Liver (tissue), 9 donors: ENCODE measurements around the gene BIN2. TPM values are rescaled to one million over a fixed set of nuclear protein-coding genes. Genes with fewer than 3 reads are reported as not detected.

Experiments used
- DNase-seq: peaks from one replicate; pipeline ENCODE4 v3.0.0-alpha.2; 2017; ENCODE audit warnings: low spot score
- H3K27ac ChIP-seq, 2 donors: one replicate each; pipeline ENCODE4 v1.7.0; 2013; ENCODE audit warnings: inconsistent platforms in 2 of 2, low read length in 2 of 2, control low read depth in 1 of 2, low read depth in 1 of 2, mild to moderate bottlenecking in 1 of 2
- H3K27me3 ChIP-seq, 4 donors: one replicate each; pipeline versions ENCODE4 v1.6.1 to v1.7.0; 2013; ENCODE audit warnings: low read length in 3 of 4, inconsistent platforms in 1 of 4, mild to moderate bottlenecking in 1 of 4, moderate library complexity in 1 of 4; ENCODE audit not compliant: control insufficient read depth in 4 of 4, insufficient read depth in 4 of 4
- H3K36me3 ChIP-seq, 4 donors: one replicate each; pipeline versions ENCODE4 v1.6.1 to v1.7.0; 2013; ENCODE audit warnings: low read length in 3 of 4, mild to moderate bottlenecking in 3 of 4, low read depth in 1 of 4, moderate library complexity in 1 of 4; ENCODE audit not compliant: control insufficient read depth in 4 of 4, insufficient read depth in 3 of 4
- H3K4me1 ChIP-seq, 4 donors: one replicate each; pipeline versions ENCODE4 v1.6.1 to v1.7.0; 2013; ENCODE audit warnings: low read length in 3 of 4, mild to moderate bottlenecking in 3 of 4, moderate library complexity in 1 of 4; ENCODE audit not compliant: control insufficient read depth in 4 of 4, insufficient read depth in 4 of 4
- H3K4me3 ChIP-seq, 3 donors: one replicate each; pipeline versions ENCODE4 v1.6.1 to v1.7.0; 2013; ENCODE audit warnings: low read length in 3 of 3, control low read depth in 1 of 3, low read depth in 1 of 3, mild to moderate bottlenecking in 1 of 3
- H3K9ac ChIP-seq, 2 donors: one replicate each; pipeline ENCODE4 v1.7.0; 2013; ENCODE audit warnings: low read length in 2 of 2, mild to moderate bottlenecking in 2 of 2, moderate library complexity in 2 of 2, control low read depth in 1 of 2, low read depth in 1 of 2
- H3K9me3 ChIP-seq, 4 donors: one replicate each; pipeline versions ENCODE4 v1.6.1 to v1.7.0; 2013; ENCODE audit warnings: low read length in 3 of 4; ENCODE audit not compliant: control insufficient read depth in 4 of 4
- EGR1 ChIP-seq, 2 donors: IDR thresholded peaks; 2 replicates each; pipeline ENCODE4 v1.6.1; 2016 to 2018; ENCODE audit warnings: antibody characterized with exemption in 2 of 2, low read depth in 2 of 2
- FOXA1 ChIP-seq: IDR thresholded peaks from 2 replicates; pipeline ENCODE4 v1.6.1; 2016; ENCODE audit warnings: antibody characterized with exemption
- FOXA2 ChIP-seq: IDR thresholded peaks from 2 replicates; pipeline ENCODE4 v1.6.1; 2016; ENCODE audit warnings: antibody characterized with exemption
- HNF4A ChIP-seq, 2 donors: conservative IDR thresholded peaks; 2 replicates each; pipeline ENCODE4 v1.6.1; 2016; ENCODE audit warnings: antibody characterized with exemption in 2 of 2, mild to moderate bottlenecking in 2 of 2
- HNF4G ChIP-seq: IDR thresholded peaks from 2 replicates; pipeline ENCODE4 v1.6.1; 2016; ENCODE audit warnings: antibody characterized with exemption
- JUND ChIP-seq, 2 donors: IDR thresholded peaks; 2 replicates each; pipeline ENCODE4 v1.6.1; 2016; ENCODE audit warnings: antibody characterized with exemption in 2 of 2
- NR2F2 ChIP-seq: IDR thresholded peaks from 2 replicates; pipeline ENCODE4 v1.6.1; 2016; ENCODE audit warnings: antibody characterized with exemption
- RAD21 ChIP-seq, 2 donors: IDR thresholded peaks; 2 replicates each; pipeline ENCODE4 v1.6.1; 2016; ENCODE audit warnings: antibody characterized with exemption in 2 of 2, mild to moderate bottlenecking in 2 of 2
- SP1 ChIP-seq: IDR thresholded peaks from 2 replicates; pipeline ENCODE4 v1.6.1; 2018; ENCODE audit warnings: antibody characterized with exemption, mild to moderate bottlenecking
- YY1 ChIP-seq: IDR thresholded peaks from 2 replicates; pipeline ENCODE4 v1.6.1; 2016; ENCODE audit warnings: antibody characterized with exemption, mild to moderate bottlenecking
- WGBS: extraction: QIAGEN DNeasy Blood & Tissue Kit; methylation state at CpG from one replicate; pipeline ENCODE4 v1.1.7; 2013; 5-methylcytosine and 5-hydroxymethylcytosine counted together
- polyA plus RNA-seq, 2 donors: library from polyadenylated mRNA; stranded (reverse) in 1 of 2; unstranded in 1 of 2; fragments of 200-250 nt in 1 of 2; fragments of >200 nt in 1 of 2; fragmentation: Nextera tagmentation in 1 of 2; extraction: Ambion mirVana in 1 of 2; gene quantifications; one replicate each; pipeline versions ENCODE4 v1.2.1 to v1.2.3, GENCODE V29; 2013 to 2015
- total RNA-seq, 2 donors: library from RNA; depleted of rRNA; stranded (reverse); fragments of >200 nt; gene quantifications; one replicate each; pipeline ENCODE4 v1.2.3, GENCODE V29; 2014
- TF ChIP-seq, protein P1 (sequence below): fragments of 150-350 bp; IDR thresholded peaks from 2 replicates; pipeline ENCODE4 v1.5.1; 2017; ENCODE audit warnings: improper control_type of control experiment, low read depth, low read length; ENCODE audit not compliant: missing input control
- TF ChIP-seq, protein P2 (sequence below): IDR thresholded peaks from 2 replicates; pipeline ENCODE4 v1.6.1; 2016; ENCODE audit warnings: antibody characterized with exemption, mild to moderate bottlenecking
- TF ChIP-seq, protein P3 (sequence below): IDR thresholded peaks from 2 replicates; pipeline ENCODE4 v1.6.1; 2016; ENCODE audit warnings: antibody characterized with exemption
- donor health status: healthy.
- donor health status: healthy.
- donor health status: healthy.
- donor health status: healthy.
- donor health status: healthy.

The BIN2 gene
- total and polyA plus RNA-seq, 4 donors = 1.9 to 10.2 (median 4.4) TPM

DNA sequence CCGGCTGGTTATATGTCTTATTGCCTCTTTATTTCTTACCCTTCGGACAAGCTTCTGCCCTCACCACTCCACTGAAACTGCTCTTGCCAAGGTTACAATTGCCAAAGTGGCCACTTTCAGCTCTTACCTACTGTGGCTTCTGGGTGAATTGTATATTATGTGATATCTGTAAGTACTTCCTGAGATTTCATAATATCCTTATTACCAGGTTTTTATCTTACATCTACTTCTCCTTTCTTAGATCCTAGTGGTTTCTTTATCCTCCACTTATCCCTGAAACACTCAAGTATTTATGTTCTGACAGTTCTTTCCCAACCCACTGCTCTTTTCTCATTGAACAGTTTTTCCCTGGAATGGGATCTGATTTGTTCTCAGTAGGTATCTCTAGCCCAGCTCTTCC, 12.0 kb upstream of the BIN2 start:
- no peak overlapping the region for H3K27ac ChIP-seq
- no peaks in the 10 kb centered on the region for H3K36me3 ChIP-seq
- no peaks in the 10 kb centered on the region for H3K9me3 ChIP-seq
- H3K27me3 ChIP-seq = no peaks in the 10 kb centered on the region
- DNase-seq = no peak
- no peak for TF ChIP-seq NR2F2
- TF ChIP-seq YY1 = no peak
- no peak for TF ChIP-seq HNF4A (conservative IDR thresholded peaks at IDR 0.05)
- TF ChIP-seq, protein P1, sequence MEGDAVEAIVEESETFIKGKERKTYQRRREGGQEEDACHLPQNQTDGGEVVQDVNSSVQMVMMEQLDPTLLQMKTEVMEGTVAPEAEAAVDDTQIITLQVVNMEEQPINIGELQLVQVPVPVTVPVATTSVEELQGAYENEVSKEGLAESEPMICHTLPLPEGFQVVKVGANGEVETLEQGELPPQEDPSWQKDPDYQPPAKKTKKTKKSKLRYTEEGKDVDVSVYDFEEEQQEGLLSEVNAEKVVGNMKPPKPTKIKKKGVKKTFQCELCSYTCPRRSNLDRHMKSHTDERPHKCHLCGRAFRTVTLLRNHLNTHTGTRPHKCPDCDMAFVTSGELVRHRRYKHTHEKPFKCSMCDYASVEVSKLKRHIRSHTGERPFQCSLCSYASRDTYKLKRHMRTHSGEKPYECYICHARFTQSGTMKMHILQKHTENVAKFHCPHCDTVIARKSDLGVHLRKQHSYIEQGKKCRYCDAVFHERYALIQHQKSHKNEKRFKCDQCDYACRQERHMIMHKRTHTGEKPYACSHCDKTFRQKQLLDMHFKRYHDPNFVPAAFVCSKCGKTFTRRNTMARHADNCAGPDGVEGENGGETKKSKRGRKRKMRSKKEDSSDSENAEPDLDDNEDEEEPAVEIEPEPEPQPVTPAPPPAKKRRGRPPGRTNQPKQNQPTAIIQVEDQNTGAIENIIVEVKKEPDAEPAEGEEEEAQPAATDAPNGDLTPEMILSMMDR = no peak
- TF ChIP-seq FOXA1 = no peak
- TF ChIP-seq, protein P2, sequence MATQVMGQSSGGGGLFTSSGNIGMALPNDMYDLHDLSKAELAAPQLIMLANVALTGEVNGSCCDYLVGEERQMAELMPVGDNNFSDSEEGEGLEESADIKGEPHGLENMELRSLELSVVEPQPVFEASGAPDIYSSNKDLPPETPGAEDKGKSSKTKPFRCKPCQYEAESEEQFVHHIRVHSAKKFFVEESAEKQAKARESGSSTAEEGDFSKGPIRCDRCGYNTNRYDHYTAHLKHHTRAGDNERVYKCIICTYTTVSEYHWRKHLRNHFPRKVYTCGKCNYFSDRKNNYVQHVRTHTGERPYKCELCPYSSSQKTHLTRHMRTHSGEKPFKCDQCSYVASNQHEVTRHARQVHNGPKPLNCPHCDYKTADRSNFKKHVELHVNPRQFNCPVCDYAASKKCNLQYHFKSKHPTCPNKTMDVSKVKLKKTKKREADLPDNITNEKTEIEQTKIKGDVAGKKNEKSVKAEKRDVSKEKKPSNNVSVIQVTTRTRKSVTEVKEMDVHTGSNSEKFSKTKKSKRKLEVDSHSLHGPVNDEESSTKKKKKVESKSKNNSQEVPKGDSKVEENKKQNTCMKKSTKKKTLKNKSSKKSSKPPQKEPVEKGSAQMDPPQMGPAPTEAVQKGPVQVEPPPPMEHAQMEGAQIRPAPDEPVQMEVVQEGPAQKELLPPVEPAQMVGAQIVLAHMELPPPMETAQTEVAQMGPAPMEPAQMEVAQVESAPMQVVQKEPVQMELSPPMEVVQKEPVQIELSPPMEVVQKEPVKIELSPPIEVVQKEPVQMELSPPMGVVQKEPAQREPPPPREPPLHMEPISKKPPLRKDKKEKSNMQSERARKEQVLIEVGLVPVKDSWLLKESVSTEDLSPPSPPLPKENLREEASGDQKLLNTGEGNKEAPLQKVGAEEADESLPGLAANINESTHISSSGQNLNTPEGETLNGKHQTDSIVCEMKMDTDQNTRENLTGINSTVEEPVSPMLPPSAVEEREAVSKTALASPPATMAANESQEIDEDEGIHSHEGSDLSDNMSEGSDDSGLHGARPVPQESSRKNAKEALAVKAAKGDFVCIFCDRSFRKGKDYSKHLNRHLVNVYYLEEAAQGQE = no peak
- TF ChIP-seq FOXA2 = no peak
- TF ChIP-seq EGR1 (IDR thresholded peaks at IDR 0.05; ENCODE audit: low read depth in 2 of 2) = no peak
- TF ChIP-seq RAD21 (IDR thresholded peaks at IDR 0.05) = no peak
- TF ChIP-seq JUND (IDR thresholded peaks at IDR 0.05) = no peak
- TF ChIP-seq, protein P3, sequence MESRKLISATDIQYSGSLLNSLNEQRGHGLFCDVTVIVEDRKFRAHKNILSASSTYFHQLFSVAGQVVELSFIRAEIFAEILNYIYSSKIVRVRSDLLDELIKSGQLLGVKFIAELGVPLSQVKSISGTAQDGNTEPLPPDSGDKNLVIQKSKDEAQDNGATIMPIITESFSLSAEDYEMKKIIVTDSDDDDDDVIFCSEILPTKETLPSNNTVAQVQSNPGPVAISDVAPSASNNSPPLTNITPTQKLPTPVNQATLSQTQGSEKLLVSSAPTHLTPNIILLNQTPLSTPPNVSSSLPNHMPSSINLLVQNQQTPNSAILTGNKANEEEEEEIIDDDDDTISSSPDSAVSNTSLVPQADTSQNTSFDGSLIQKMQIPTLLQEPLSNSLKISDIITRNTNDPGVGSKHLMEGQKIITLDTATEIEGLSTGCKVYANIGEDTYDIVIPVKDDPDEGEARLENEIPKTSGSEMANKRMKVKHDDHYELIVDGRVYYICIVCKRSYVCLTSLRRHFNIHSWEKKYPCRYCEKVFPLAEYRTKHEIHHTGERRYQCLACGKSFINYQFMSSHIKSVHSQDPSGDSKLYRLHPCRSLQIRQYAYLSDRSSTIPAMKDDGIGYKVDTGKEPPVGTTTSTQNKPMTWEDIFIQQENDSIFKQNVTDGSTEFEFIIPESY = no peak
- no peak for TF ChIP-seq HNF4G
- H3K9ac ChIP-seq = no peak overlapping the region
- WGBS = 91% methylated on average over 2 of the region's 2 CpGs
- H3K4me1 ChIP-seq = peaks cover 0 to under 1% (median 0%) of the 10 kb centered on the region in 4 donors
- H3K4me3 ChIP-seq = no peak overlapping the region

DNA sequence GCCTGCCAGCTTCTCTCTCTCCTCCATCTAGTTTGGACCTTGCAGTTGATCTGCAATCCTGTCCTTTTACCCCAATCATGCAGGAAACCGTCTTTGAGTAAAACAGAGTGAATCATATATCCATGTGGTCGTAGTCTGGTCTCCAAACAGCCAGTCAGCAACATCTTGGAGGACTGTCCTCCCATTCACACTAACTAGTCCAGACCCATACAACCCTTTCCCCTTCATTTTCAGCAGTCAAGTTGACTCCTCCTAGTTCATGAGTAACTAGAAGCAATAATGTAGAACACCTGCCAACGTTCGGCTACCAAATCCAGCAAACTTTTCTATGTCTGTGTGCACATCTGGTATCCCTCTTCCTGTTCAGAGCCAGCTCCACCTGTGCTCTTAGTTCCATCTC, 10.8 kb upstream of the BIN2 start:
- Histone ChIP-seq H3K27ac (no peak overlapping the region), H3K27me3 (no peaks in the 10 kb centered on the region), H3K9me3 (no peaks in the 10 kb centered on the region), H3K36me3 (no peaks in the 10 kb centered on the region), H3K4me1 (no peaks in the 10 kb centered on the region), H3K9ac (no peak overlapping the region), H3K4me3 (no peak overlapping the region)
- 74% methylated on average over 4 of the region's 4 CpGs for WGBS
- TF ChIP-seq SP1 (no peak), NR2F2 (no peak), EGR1 (IDR thresholded peaks at IDR 0.05; ENCODE audit: low read depth in 2 of 2) (no peak)
- no peak for DNase-seq
